Inflammatory macrophage treated with lipopolysaccharide for 4 hours (primary cell): ENCODE data around the gene SLC26A5.
A peak's percentile ranks its signal among the peaks of the same experiment; 100 is the strongest.
"Not testable (repeated sequence)": the region's sequence is repeated elsewhere in the genome, so short reads cannot be mapped to it uniquely, and the experiment has no call there.

Experiments
- DNase-seq: peaks from one replicate; pipeline ENCODE4 v3.0.0-alpha.2; 2020

Gene SLC26A5, protein sequence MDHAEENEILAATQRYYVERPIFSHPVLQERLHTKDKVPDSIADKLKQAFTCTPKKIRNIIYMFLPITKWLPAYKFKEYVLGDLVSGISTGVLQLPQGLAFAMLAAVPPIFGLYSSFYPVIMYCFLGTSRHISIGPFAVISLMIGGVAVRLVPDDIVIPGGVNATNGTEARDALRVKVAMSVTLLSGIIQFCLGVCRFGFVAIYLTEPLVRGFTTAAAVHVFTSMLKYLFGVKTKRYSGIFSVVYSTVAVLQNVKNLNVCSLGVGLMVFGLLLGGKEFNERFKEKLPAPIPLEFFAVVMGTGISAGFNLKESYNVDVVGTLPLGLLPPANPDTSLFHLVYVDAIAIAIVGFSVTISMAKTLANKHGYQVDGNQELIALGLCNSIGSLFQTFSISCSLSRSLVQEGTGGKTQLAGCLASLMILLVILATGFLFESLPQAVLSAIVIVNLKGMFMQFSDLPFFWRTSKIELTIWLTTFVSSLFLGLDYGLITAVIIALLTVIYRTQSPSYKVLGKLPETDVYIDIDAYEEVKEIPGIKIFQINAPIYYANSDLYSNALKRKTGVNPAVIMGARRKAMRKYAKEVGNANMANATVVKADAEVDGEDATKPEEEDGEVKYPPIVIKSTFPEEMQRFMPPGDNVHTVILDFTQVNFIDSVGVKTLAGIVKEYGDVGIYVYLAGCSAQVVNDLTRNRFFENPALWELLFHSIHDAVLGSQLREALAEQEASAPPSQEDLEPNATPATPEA

DNA sequence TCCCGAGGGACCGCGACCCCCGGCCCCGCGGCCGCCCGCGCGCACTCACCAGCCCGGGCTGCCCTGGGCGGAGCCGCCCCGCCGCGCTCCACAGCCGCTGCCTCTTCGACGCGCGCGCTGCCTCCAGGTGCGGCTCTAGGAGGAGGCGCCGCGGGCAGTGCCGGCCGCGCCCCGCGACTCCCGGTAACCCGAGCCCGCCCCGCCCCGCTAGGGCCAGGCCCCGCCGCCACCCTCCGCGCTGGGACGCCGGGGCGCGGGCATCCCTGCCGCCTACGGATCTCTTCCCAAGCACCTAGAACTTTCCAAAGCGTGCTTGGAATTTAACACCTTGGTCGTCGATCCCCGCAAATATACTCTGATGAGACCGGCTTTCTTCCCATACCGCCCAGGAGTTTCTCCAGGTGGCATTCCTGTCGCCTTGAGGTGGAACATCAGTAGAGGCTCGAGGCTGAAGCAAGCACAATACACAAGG lies at the start of gene SLC26A5:
SLC26A5 (minus strand) TSS at position 159 of the 472 bp plus-strand sequence. CDS start 24,693 bp downstream, outside the sequence.
- no peak for DNase-seq

DNA sequence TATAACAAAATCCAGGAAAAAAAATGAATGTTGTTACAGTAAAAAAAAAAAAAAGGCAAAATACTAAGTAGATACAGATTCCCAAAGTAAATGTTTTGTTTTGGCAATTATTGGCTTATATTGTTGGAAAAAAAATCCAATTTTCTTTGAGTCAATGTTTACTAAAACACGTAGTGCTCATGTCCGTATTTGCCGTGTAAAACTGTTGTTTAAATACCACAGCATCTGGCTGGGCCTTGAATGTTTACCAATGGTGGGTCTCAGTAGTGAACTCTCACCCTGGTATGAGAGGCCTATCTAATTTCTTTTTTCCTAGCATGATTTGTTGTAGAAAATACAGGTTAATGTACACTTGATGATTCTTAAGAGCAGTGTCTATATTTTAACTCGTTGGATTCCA lies 41.4 kb upstream of the SLC26A5 start:
- DNase-seq, result no peak

DNA sequence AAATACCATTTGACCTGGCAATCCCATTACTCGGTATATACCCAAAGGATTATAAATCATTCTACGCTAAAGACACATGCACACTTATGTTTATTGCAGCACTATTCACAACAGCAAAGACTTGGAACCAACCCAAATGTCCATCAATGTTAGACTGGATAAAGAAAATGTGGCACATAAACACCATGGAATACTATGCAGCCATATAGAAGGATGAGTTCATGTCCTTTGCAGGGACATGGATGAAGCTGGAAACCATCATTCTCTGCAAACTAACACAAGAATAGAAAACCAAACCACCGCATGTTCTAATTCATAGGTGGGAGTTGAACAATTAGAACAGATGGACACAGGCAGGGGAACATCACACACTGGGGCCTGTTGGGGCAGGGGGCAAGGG lies 40.9 kb upstream of the SLC26A5 start:
- DNase-seq, result not testable (repeated sequence)

DNA sequence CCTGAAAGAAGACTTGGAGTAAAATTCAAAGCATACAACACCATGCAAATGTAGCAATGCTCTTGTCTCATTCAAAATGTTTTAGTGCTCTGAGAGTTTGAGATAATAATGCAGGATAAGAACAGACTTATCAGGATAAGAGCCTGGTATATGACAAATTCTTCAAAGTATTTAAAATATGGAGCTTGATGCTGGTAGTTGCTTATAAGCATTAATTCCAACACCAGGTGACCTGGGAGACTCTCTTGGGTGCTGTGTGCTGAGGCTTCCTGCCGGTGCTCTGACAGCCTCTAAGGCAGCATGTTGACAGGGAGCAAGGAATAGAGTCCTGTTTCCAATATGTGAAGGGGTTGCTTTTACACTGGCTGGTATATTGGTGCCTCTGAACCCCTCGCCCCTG lies 34.8 kb upstream of the SLC26A5 start:
- DNase-seq, result no peak

DNA sequence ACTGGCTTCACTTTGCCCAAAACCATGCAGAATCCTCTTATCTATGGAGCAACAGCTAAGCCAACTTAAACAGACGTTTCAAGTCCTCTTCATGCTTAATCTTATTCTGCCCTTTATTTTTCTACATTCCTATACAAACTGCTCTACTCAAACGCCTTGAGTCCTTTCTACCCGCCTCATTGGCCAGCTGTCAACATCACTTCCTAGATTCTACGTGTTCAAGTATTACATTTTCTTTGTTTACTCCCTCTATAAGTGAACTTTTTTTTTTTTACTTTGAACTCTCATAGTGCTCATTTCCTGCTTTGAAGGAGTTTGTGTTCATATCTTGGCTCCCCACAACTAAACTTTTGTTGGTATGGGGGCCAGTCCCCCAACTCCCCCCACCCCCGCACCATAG lies 28.9 kb upstream of the SLC26A5 start:
- no peak for DNase-seq

DNA sequence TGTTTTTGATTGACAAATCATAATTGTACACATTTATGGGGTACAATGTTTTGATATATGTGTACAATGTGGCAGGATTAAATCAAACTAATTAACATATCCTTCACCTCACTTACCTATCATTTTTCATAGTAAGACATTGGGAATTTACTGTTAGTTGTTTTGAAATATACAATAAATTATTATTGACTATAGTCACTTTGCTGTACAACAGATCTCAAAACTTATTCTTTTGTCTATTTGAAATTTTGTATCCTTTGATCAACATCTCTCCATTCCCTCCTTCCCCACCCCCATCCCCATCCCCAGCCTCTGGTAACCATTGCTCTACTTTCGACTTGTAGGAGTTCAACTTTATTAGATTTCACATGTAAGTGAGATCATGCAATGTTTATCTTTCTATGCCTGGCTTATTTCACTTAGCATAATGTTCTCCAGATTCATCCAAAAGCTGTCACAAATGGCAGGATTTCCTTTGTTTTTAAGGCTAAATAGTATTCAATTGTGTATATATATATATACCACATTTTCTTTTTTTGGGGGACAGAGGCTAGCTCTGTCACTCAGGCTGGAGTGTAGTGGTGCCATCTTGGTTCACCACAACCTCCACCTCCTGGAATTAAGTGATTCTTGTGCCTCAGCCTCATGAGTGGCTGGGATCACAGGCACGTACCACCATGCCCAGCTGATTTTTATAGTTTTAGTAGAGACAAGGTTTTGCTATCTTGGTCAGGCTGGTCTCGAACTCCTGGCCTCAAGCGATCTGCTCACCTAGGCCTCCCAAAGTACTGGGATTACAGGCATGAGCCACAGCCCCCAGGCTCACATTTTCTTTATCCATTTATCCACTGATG lies 23.3 kb upstream of the SLC26A5 start:
- DNase-seq, result no peak

DNA sequence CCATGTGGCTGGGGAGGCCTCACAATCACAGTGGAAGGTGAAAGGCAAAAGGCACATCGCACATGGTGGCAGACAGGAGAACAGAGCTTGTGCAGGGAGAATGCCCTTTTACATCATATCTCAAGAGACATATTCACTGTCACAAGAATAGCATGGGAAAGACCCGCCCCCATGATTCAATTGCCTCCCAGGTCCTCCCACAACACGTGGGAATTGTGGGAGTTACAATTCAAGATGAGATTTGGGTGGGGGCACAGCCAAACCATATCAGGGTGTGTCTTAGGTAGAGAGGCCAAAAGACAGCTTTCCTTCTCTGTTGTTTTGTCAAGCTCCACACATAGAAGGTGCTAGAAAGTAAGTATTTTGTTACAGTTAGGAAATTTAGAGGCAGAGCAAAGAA lies 20.8 kb upstream of the SLC26A5 start:
- DNase-seq, result no peak

DNA sequence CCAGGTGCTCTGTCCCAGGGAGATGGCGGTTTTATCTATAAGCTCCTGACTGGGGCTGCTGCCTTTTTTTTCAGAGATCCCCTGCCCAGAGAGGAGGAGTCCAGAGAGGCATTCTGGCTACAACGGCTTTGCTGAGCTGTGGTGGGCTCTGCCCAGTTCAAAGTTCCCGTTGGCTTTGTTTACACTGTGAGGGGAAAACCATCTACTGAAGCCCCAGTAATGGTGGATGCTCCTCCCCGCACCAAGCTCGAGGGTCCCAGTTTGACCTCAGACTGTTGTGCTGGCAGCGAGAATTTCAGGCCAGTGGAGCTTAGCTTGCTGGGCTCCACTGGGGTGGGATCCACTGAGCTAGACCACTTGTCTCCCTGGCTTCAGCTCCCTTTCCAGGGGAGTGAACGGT lies 16.4 kb upstream of the SLC26A5 start:
- DNase-seq, result no peak

DNA sequence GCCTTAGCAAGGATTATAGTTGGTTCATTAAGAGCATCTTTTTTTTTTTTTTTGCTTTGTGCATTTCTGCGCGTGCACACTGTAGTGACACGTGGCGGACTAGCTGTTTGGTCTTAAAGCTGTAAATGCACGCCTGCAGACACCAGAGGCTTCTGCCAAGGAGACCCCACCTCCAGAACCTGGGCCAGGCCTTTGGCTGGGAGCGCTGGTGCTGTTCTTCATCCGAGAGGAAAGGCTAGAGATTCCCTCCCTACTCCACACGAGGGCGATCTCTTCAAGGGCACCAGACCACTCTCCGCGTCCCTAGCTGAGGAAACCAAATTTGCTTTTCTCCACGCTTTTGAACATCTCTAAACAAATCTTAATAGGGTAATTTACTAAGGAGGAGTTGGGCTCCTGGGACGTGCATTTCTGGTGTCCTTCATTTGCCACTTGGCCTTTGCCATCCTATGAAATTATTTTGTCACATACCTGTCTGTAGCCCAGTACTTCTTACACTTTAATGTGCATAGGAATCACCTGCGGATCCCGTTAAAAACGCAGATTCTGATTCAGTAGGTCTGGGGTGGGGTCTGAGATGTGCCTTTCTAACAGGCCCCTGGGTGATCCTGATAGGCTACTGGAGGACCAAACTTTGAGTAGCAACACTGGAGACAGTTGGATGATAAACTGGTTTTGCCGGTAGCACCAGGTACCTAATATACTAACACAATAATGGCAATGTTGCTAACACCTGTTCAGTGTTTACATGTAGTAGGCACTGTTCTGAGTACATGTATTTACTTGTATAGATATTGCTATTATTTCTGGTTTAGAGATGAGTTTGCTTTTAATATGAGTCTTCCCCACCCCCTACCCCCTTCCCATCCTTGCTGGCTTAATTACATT lies 1.3 kb upstream of the SLC26A5 start:
- DNase-seq, result peak; percentile 27

DNA sequence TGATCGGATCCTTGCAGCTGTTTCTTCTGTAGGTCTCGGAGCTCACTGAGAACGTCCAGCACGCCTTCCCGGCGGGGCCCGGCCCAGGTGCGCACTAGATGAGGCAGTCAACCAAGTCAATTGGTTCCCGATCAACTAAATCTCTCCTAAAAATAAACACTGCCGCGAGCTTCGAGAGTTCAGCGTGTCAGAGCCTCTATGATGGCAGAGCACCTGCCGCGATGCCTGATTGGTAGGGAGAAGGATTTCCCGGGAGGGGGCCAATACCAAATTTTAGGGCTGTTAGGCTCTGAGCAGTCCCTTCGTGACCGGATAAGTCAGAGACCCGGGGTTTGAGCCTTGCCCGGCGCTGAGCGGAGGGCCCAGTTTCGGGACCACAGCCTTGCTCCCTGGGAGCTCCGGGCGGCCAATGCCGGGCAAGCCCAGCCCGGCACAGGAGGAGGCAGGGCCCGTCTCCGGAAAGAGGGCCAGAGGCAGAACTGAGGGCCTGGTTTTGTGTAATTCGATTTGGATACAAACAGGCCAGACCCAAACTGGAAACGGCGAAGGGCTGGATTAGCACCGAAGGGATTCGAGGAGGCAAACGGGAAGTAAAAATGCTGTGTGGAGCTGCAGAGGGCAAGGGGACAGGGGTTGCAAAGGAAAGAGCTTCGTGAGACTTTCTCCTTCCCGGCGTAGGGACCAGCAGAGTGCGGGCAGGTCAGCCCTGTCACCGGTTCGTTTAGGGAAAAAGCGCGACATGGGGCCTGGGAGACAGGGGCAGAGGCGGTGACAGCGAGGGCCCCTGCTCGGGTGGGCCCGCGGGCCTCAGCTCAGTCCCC lies 569 bp downstream of the SLC26A5 start:
- no peak for DNase-seq

DNA sequence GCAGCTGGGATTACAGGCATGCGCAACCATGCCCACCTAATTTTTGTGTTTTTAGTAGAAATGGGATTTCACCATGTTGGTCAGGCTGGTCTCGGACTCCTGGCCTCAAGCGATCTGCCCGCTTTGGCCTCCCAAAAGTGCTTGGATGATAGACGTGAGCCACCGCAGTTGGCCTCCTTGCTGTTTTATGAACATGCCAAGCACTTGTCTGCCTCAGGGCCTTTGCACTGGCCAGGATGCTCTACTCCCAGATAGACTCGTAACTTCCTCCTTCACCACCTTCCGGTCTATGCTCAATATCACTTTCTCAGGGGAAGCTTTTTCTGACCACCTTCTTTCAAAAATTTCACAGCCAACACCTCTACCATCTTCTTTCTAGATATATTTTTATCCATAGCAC lies 6.3 kb downstream of the SLC26A5 start:
- no peak for DNase-seq

DNA sequence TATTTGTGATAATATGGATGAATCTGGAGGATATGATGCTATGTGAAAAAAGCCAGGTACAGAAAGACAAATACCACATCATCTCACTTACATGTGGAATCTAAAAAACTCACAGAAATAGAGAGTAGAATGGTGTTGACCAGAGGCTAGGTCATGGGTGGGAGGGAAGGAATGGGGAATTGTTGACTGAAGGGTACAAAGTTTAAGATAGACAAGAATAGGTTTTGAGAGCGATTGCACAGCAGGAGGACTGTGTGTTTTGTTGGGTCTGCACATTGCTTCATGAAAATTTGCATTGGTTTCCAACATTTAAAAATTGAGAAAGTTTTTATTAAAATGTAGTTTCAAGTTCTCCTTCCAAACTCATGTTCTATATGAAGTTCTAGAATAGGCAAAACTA lies 8.4 kb downstream of the SLC26A5 start:
- DNase-seq, result no peak

DNA sequence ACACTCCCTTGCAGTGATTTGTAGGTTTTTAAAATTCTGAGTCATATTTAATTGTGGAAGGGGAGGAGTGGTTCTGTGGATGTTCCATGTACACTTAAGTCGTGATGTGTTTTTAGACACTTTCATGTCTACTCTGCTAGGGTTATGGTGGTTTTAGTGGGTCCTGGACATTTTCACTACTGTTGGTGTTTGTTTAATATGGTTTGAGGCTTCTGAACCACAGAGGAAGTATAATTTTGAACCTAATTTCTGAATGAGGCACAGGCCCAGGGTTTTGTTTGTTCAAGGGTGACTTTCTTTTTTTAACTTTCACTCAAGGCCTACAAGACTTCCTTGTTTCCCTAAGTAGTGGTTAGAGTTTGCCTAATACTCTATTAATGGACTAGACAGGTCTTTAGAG lies 13.3 kb downstream of the SLC26A5 start:
- DNase-seq, result peak; percentile 31

DNA sequence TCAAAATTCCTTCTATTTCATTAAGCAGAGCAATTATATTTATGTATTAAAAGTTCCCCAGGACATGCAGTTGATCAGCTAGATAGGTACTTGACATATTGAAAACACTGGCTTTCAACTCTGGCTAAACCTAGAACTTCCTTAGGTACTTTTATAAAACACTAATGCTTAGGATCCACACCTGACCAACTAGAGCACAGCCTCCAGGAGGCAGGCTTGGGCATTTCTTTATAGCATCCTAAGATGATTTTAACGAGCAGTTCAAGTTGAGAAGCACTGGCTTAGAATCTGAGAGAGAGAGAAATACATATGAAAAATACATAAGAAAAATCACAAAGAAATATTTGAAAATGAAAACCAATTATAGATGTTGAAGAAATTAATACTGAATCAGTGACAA lies 20.8 kb downstream of the SLC26A5 start:
- no peak for DNase-seq

DNA sequence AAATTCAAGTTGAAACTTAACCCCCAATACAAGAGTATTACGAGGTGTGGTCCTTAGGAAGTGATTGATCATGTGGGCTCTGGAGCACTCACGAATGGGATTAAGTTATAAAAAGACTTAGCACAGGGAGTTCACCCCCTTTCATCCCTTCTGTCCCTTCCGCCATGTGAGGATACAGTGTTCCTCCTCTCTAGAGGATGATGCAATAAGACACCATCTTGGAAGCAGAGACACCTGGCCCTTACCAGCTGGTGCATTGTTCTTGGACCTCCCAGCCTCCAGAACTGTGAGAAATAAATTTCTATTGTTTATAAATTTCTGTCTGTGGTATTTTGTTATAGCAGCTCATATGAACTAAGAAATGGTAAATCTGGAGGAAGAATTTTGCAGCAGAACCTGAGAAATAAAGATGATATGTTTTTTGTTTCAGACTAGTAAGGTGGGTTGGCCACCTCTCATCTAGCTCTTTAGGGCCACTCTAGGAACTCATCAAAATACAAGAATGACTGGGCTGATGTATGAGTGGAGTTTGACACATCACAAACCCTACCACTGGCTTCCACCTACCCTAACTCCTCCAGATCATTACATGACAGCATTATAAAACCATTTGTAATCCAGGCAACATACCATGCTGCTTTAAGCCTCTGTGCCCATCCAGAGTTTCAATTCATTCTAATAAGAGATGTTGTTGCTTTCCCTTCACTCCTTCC lies 22.4 kb downstream of the SLC26A5 start:
- no peak for DNase-seq

DNA sequence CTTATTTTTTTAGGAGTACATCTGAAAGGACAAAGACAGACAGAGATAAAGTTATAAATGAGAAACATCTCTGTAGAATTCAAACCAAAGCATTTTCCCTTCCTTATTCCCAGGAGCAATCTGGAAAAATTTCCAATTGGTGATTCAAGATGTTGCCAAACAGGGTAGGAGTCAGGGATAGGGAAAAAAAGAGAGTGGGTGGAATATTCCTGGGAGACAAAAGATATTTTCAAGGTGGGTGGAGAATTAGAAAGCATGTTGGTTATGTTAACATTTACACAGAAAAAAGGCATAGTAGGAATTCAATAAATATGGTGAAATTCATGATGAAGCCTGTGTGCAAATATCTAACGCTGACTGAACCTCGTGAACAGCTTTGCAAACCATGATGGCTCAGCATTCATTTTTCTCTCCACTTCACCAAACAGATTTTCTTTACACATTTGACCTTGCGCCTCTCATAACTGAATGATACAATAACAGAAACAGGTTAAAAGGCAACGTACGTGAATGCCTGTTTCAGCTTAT lies 25.1 kb downstream of the SLC26A5 start:
- DNase-seq, result no peak

DNA sequence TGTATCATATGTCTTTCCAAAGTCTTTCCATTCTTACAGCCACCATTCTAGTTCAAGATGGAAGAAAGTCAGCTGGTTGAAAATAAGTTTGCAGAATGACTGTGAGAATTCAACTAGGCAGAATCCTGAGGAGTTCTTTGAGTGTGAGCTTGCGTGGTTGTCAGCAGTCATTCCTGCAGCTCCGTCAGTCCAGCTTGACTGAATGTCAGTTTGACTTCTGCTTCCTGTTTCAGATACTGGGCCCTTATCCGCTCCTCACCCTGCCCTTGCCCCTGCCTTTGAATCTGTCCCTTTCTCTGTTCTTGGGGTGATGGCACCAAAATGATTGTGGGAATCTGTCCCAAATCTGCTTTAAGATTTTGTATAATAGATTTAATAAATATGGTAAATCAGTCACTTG lies 27.8 kb downstream of the SLC26A5 start:
- peak; percentile 35 for DNase-seq

DNA sequence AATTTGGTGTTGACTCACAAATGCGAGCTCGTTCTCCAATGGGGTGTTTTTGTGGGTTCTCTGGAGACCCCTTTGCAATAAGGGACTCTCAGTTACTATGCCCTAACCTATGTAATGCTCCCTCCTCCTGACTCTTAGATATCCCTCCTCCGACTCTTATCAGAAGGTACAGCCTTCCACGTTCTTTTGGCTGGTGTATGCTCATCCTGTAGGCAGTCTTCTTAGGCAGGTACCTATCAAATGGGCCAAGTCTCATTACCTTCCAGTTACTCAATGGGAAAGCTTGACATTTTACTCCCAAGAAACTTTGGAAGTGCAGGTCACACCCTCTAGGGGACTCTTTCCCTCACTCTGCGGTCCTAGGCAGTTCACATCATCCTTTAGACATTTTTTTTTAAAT lies 32.6 kb downstream of the SLC26A5 start:
- DNase-seq, result no peak

DNA sequence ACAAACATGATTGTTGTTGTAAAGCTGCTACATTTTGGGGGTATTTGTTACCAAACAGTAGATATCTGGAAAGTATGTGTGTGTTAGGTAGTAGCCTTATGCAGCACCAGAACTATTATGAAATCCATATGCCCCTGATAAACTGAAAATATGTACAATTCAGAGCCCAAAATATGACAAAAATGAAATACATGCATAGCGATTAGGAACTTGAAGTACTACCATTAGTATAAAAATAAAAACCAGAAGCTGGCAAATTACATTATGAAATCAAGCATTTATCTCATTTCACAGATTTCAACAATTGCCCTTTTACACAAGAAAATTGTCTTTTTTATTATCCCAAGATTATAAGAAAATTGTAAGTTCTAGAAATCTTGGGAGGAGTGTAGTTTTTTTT lies 33.9 kb downstream of the SLC26A5 start:
- no peak for DNase-seq
